ENCODE measurements around the gene ANKRD40CL.

DNA sequence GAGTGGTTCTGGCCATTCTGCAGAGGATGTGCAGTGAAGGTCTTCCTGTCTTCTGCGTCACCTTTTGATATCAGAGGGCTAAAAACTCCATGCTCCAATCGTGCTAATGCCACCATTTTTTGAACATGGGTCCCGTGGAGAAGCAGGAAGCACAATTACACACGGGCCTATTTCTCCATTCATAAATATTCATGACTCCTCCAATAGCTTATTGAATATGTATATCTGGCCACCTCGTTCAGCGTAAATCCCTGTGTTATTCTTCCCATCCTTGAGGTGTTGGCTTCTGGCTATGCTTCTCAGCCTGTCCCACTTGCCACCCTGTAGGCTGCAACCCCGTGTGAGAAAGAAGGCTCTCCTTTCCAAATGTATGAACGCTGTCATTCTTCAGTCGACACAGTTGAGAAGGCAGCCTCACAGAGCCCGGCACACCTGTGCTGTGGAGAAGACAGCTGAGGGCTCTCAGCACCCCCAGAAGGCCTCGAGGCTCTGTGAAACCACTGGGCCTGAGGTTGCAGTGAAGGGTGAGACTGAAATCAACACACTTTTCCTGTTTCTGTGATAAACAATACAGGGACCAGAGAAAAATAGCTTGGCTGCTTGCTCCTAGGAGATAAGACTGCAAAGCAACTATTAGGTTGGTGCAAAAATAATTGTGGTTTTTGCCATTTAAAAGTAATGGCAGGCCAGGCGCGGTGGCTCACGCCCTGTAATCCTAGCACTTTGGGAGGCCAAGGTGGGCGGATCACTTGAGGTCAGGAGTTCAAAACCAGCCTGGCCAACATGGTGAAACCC is 4.9 kb upstream of the ANKRD40CL start:
- TF ChIP-seq, protein P1, sequence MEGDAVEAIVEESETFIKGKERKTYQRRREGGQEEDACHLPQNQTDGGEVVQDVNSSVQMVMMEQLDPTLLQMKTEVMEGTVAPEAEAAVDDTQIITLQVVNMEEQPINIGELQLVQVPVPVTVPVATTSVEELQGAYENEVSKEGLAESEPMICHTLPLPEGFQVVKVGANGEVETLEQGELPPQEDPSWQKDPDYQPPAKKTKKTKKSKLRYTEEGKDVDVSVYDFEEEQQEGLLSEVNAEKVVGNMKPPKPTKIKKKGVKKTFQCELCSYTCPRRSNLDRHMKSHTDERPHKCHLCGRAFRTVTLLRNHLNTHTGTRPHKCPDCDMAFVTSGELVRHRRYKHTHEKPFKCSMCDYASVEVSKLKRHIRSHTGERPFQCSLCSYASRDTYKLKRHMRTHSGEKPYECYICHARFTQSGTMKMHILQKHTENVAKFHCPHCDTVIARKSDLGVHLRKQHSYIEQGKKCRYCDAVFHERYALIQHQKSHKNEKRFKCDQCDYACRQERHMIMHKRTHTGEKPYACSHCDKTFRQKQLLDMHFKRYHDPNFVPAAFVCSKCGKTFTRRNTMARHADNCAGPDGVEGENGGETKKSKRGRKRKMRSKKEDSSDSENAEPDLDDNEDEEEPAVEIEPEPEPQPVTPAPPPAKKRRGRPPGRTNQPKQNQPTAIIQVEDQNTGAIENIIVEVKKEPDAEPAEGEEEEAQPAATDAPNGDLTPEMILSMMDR (IDR thresholded peaks at IDR 0.05; ENCODE audit: low read length) = no peak
- no peak for TF ChIP-seq EZH2 (optimal IDR thresholded peaks at IDR 0.05; ENCODE audit: low read depth, low read length)
